DND-41 (cell line): Measurements from ENCODE around the gene PHYH.

Experiments
- EZH2 ChIP-seq: IDR thresholded peaks from 3 replicates; pipeline ENCODE4 v1.6.1; 2012; ENCODE audit warnings: borderline replicate concordance, low read depth, mild to moderate bottlenecking, moderate library complexity, low read length, inconsistent platforms; ENCODE audit not compliant: severe bottlenecking
- TF ChIP-seq, protein P1 (sequence below): IDR thresholded peaks from 2 replicates; pipeline ENCODE4 v1.5.1; 2012; ENCODE audit warnings: borderline replicate concordance, low read length, moderate library complexity, mild to moderate bottlenecking; ENCODE audit not compliant: poor library complexity, severe bottlenecking; ENCODE audit errors: extremely low read depth

DNA sequence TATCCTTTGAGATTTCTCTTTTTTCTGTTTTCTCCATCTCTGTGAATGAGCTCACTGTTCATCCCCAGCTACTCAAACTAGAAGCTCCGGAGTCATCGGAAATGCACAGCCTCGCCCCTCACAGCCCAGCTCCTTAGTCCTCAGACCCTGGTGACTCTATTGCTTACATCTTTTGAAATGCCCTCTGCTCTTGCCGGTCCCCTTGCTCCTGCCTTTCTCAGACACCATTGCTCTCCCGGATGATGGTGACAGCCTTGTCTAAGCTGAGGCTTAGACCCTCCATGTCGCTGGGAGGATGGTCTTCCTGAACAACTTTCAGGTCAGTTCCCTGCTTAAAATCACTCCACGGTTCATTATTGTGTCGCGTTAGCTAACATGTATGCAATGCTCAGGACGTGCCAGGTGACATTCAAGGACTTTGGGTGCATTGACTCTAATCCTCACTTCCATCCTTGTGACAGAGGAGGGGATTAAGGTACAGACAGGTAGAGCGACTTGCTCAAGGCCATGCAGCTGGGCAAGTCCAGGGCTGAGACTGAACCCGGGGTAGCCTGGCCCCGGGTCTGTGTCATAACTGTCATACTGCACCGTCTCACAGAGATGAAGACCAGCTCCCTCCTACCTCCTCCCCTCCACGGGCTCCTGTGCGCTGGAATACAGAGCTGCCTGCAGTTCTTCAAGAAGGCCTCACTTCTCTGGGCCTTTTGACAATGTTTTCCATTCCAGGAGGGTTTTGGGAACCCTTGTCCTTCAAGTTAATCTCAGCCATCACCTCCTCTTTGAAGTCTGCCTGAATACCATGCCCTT is 61.4 kb downstream of the PHYH start:
- TF ChIP-seq, protein P1, sequence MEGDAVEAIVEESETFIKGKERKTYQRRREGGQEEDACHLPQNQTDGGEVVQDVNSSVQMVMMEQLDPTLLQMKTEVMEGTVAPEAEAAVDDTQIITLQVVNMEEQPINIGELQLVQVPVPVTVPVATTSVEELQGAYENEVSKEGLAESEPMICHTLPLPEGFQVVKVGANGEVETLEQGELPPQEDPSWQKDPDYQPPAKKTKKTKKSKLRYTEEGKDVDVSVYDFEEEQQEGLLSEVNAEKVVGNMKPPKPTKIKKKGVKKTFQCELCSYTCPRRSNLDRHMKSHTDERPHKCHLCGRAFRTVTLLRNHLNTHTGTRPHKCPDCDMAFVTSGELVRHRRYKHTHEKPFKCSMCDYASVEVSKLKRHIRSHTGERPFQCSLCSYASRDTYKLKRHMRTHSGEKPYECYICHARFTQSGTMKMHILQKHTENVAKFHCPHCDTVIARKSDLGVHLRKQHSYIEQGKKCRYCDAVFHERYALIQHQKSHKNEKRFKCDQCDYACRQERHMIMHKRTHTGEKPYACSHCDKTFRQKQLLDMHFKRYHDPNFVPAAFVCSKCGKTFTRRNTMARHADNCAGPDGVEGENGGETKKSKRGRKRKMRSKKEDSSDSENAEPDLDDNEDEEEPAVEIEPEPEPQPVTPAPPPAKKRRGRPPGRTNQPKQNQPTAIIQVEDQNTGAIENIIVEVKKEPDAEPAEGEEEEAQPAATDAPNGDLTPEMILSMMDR: no peak
- TF ChIP-seq EZH2: no peak
